Measurements from ENCODE around the gene ZSWIM7.

DNA sequence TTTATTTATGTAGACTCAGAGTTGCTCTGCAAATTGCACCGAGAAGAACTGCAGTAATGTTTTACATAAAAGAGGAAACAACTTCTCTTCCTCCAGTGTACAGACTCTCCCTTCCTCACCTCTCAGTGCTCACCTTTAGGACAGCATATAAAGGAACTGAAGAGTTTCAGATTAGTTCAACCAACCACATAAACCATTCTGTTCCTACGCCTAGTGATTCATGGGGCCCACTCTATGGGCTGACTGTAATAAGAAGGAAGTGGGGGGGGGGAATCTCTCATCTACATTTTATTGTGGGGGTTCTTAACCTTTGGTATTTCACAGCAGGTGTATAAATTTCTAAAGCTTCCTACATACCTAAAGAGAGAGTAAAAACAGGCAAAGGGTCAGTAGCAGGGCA is 18.3 kb downstream of the ZSWIM7 start:
- TF ChIP-seq, protein P1, sequence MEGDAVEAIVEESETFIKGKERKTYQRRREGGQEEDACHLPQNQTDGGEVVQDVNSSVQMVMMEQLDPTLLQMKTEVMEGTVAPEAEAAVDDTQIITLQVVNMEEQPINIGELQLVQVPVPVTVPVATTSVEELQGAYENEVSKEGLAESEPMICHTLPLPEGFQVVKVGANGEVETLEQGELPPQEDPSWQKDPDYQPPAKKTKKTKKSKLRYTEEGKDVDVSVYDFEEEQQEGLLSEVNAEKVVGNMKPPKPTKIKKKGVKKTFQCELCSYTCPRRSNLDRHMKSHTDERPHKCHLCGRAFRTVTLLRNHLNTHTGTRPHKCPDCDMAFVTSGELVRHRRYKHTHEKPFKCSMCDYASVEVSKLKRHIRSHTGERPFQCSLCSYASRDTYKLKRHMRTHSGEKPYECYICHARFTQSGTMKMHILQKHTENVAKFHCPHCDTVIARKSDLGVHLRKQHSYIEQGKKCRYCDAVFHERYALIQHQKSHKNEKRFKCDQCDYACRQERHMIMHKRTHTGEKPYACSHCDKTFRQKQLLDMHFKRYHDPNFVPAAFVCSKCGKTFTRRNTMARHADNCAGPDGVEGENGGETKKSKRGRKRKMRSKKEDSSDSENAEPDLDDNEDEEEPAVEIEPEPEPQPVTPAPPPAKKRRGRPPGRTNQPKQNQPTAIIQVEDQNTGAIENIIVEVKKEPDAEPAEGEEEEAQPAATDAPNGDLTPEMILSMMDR (IDR thresholded peaks at IDR 0.05; ENCODE audit: low read depth, low read length, poor library complexity, severe bottlenecking) = no peak
- no peak for TF ChIP-seq EZH2phosphoT487 (IDR thresholded peaks at IDR 0.05; ENCODE audit: borderline replicate concordance, low read length)

All from DOHH2 (cell line).